HG02970 (cell line): ENCODE measurements around the gene SREBF1.
A peak's percentile ranks its signal among the peaks of the same experiment; 100 is the strongest.

ENCODE experiments used
- ATAC-seq: cut with Tn5 transposase; IDR thresholded peaks from one replicate; pipeline ENCODE4 v1.9.1; 2021; ENCODE audit warnings: mild to moderate bottlenecking, moderate library complexity, moderate number of reproducible peaks; ENCODE audit not compliant: unreplicated experiment, low FRiP score

SREBF1 gene

DNA sequence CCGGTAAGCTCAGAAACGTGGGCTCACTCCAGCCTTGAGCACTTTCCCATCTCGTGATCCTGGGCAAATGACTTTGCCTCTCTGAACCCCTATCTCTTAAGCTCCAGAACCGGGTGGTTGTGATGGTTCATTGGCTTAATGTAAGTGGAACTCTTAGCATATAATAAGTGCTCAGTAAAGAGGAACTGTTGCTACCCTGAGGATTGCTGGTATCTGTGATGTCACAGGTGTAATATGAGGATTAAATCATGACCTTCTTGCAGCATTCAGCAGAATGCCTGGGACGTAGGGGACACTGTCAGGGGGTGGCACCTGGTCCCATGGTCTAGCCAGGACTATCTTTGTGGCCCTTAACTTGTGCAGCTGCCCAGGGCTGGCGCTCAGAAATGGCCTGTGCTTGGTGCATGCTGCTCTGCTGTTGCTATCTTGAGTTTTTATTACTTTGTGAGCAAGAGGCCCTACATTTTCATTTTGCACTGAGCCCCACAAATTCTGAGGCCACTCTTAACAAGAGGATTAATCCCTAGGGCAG lies 68.8 kb downstream of the SREBF1 start:
- ATAC-seq: no peak

DNA sequence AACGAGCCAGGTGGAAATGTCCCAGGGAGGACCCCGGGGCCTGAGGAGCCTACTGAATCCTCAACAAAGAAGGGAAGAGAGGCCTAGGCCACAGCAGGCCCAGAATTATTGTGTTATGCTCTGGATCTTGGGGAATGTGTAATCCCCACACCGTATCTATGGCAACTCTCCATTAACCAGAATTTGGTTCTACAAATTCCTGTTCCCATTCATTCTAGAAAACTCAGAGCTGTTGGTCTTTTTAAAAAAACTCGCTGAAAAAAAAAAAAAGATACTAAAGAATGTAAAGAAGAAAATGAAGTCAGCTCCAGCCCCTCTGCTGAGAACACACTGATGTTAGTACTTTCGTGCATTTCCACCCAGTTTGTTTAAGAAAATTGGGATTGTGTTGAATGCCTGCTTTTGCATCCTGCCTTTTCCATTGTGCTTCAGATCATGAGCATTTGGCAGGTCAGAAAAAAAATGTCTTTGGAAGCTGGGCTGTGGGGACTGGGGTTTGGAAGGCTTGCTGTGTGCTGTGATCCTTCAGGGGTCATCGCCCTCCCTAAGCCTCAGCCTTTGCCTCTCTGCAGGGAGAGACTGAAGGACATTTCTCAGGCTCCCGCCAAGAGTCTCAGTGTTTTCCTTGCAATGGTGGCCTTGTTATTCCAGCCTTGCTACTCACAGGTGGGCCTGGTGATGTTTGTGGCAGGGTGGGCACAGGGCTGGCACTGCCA lies 69.5 kb downstream of the SREBF1 start:
- no peak for ATAC-seq

DNA sequence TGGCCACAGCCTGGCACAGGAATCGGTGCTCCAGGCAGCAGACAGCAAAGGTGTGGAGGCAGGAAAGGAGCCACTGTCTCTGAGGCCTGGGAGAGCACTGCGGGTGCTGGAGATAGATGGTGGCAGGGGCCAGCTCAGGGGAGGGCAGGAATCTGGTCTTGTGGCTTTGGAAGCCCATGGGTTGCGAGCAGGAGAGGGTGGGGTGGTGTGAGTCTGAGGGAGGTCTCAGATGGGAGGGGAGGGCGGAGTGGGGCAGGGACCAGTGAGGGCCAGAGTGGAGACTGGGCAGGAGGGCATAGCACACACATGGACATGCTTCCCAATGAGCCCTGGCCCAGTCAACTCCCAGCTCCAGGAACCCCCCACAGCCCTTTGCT lies 70.1 kb downstream of the SREBF1 start:
- no peak for ATAC-seq

DNA sequence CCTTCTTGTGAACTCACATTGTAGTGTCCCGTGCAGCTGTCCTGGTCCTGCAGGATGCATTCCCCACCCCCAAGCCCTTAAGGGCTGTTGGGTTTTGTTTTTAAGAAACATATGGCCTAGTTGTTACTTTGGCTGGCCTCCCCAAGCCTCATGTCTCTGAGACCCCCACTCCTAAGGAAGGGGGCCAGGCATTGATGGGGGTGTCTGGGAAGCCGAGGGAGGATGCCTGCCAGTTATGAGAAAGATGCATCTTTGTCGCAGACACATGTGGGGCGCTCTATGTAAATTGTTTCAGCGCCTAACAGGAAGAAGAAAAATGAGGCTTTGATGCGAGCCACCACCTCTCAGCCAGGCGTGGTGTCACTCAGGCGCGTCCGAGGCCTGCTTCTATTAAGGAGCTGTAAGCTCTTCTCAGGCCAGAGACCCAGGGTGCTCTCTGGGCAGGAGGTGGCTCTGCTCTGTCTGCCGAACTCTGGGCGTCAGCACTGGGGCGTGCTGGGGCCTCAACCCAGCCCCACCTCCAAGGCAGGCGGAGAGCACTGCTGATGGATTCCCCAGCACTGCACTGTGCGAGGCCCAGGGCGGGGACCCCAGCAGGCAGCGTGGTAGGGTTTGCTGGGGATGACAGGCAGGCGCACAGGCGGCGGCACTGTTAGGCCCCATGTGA lies 70.6 kb downstream of the SREBF1 start:
- ATAC-seq: peak; percentile 48

DNA sequence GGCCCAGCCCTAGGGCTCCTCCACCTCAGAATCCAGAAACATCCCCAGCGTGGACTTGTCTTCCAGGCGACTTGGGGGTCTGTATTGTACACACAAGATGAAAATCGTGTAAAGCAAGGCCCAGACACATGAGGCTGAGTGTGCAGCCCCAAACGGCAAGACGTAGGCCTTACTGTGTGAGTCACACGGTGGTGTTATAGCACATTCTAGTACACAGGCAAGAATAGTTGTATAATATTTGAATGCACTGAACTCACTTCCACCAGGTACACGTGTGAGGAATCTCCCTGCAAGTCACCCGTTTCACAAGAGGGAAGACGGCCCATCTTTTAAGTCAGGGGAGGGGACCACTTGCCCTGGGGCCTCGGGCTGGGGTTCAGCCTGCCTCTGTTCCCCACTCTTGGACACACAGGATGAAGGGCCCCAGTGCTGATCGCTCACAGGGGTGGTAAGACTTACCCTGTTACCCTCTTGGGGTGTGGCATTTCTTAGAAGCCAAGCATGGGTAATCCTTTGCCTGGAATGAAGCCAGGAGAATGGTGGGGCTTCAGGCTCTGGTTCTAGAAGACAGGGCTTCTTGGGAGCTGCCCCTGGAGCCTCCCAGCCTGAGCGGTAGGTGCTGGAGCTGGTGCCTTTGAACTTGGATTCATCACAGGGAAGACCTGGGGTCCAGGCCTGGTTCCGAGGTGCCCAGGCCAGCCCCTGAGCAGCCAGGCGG lies 71.3 kb downstream of the SREBF1 start:
- ATAC-seq: no peak

DNA sequence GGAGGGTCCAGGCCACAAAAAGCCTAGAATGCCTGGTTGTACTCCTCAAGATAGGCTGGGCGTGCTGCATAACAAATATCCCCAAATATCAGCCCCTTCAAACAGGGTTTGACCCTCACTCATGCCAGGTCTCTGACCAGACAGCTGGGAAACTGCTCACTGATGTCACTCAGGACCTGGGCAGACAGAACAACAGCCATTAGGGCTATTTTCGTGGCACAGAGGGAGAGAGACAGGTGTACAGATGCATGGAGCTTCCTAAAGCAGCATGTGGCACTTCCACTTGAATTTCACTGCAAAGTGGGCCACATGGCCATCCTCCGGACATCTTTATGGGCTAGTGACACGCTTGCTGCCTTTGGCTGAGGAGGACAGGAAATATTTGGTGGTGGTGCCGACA lies 73.1 kb downstream of the SREBF1 start:
- no peak for ATAC-seq

DNA sequence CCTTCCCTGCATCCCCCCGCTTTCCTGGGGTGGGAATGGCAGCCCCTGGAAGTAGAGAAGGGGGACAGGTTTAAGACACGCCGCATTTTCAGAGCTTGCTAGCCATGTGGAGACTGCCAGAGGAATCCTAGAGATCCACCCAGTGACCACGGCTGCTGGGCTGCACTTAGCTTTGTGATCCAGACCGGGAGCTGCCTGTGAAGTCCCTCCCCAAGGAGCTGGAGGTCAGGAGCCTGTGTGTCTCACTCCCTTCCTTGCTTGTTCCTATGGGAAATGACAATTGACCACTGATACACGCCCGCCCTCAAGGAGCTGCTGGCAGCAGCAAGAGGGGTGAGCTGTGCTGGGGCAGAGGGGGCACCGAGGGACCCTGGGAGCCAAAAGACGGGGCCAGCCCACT lies 73.7 kb downstream of the SREBF1 start:
- no peak for ATAC-seq

DNA sequence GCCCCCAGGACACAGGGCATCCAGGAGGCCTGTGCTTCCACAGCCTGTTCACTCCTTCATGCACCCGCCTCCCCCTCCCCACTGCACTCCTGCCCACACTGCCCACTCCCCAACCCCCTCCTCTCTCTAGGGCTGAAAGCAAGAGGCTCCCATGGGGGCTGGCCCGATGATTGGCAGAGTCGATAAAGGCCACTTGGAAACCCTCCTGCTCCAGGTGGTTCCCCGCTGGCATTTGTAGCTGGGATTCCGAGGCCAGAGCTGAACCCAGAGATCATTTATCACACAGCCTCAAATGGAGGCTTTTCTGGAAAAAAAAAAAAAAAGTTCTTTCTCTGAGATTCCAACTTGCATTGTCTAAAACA lies 74.1 kb downstream of the SREBF1 start:
- ATAC-seq: no peak
